ENCODE measurements around the gene PCYT2.

The PCYT2 gene

GRCh38 chr17:81933178-81933699 lies 22.0 kb upstream of the PCYT2 start:
- TF ChIP-seq POLR2AphosphoS5 (IDR thresholded peaks at IDR 0.05; ENCODE audit: low read depth, low read length) (no peak; the same call in 1 of the 2 replicates), TAF1 (IDR thresholded peaks at IDR 0.05; ENCODE audit: borderline replicate concordance, insufficient read depth, low read length) (no peak), REST (IDR thresholded peaks at IDR 0.05; ENCODE audit: insufficient read depth in 1 of 2, low read depth in 2 of 2, low read length in 2 of 2) (no peak), FOXP2 (optimal IDR thresholded peaks at IDR 0.05; ENCODE audit: borderline replicate concordance, extremely low read depth, extremely low read length, insufficient read depth) (no peak), SIN3A (IDR thresholded peaks at IDR 0.05; ENCODE audit: borderline replicate concordance, insufficient read depth, low read length) (no peak)

GRCh38 chr17:81932333-81932983 lies 21.3 kb upstream of the PCYT2 start:
- TF ChIP-seq POLR2AphosphoS5 (IDR thresholded peaks at IDR 0.05; ENCODE audit: low read depth, low read length) (no peak), TAF1 (IDR thresholded peaks at IDR 0.05; ENCODE audit: borderline replicate concordance, insufficient read depth, low read length) (no peak), FOXP2 (optimal IDR thresholded peaks at IDR 0.05; ENCODE audit: borderline replicate concordance, extremely low read depth, extremely low read length, insufficient read depth) (no peak), REST (IDR thresholded peaks at IDR 0.05; ENCODE audit: insufficient read depth in 1 of 2, low read depth in 2 of 2, low read length in 2 of 2) (no peak), SIN3A (IDR thresholded peaks at IDR 0.05; ENCODE audit: borderline replicate concordance, insufficient read depth, low read length) (no peak)

GRCh38 chr17:81931557-81932332 lies 20.5 kb upstream of the PCYT2 start:
- TF ChIP-seq POLR2AphosphoS5 (IDR thresholded peaks at IDR 0.05; ENCODE audit: low read depth, low read length) (no peak; the same call in none of the 2 replicates), TAF1 (IDR thresholded peaks at IDR 0.05; ENCODE audit: borderline replicate concordance, insufficient read depth, low read length) (no peak), FOXP2 (optimal IDR thresholded peaks at IDR 0.05; ENCODE audit: borderline replicate concordance, extremely low read depth, extremely low read length, insufficient read depth) (no peak), REST (IDR thresholded peaks at IDR 0.05; ENCODE audit: insufficient read depth in 1 of 2, low read depth in 2 of 2, low read length in 2 of 2) (no peak), SIN3A (IDR thresholded peaks at IDR 0.05; ENCODE audit: borderline replicate concordance, insufficient read depth, low read length) (no peak; the same call in 1 of the 2 replicates)

- TF ChIP-seq FOXP2 (optimal IDR thresholded peaks at IDR 0.05; ENCODE audit: borderline replicate concordance, extremely low read depth, extremely low read length, insufficient read depth), result no peak
- TF ChIP-seq TAF1 (IDR thresholded peaks at IDR 0.05; ENCODE audit: borderline replicate concordance, insufficient read depth, low read length), result no peak
- no peak for TF ChIP-seq POLR2AphosphoS5 (IDR thresholded peaks at IDR 0.05; ENCODE audit: low read depth, low read length)
- no peak for TF ChIP-seq REST (IDR thresholded peaks at IDR 0.05; ENCODE audit: insufficient read depth in 1 of 2, low read depth in 2 of 2, low read length in 2 of 2)
- TF ChIP-seq SIN3A (IDR thresholded peaks at IDR 0.05; ENCODE audit: borderline replicate concordance, insufficient read depth, low read length), result no peak
Observed at GRCh38 chr17:81931189-81931556, 20.0 kb upstream of the PCYT2 start.

Data from PFSK-1 (cell line).